ENCODE measurements around the gene HAUS2. TPM values are rescaled to one million over a fixed set of nuclear protein-coding genes. Genes with fewer than 3 reads are reported as not detected.

HAUS2 gene
- total and polyA plus RNA-seq, 2 donors (not counting 3 experiments of a cell fraction or from before 2014, with no cell fraction given) = 12.6 to 33.5 TPM

- Histone ChIP-seq H3K4me1 (ENCODE audit: control insufficient read depth, extremely low read depth, insufficient read depth, low read length) (peaks cover 21% of the 10 kb centered on the region), H3K27ac (ENCODE audit: insufficient read depth, low read depth, low read length) (no peak overlapping the region), H3K36me3 (ENCODE audit: control insufficient read depth in 2 of 2, extremely low read depth in 1 of 2, insufficient read depth in 2 of 2, low read length in 2 of 2) (peaks cover 0 to 6% of the 10 kb centered on the region in 2 experiments), H3K4me3 (replicated peaks in 1 of 3; ENCODE audit: insufficient read depth in 1 of 3, low read depth in 1 of 3, low read length in 3 of 3) (no peak overlapping the region), H3K4me2 (ENCODE audit: insufficient read depth, low read length) (no peak overlapping the region), H3K79me2 (ENCODE audit: control insufficient read depth, insufficient read depth, low read length) (peaks cover 78% of the 10 kb centered on the region), H2AFZ (ENCODE audit: low read depth, low read length) (no peak overlapping the region), H3K9me1 (replicated peaks; ENCODE audit: control insufficient read depth, extremely low read depth, insufficient read depth, low read length) (no peaks in the 10 kb centered on the region), H3K9me3 (replicated peaks; ENCODE audit: control insufficient read depth, insufficient read depth, low read length) (no peaks in the 10 kb centered on the region), H3K9ac (replicated peaks; ENCODE audit: extremely low read depth, insufficient read depth, low read length) (no peak overlapping the region), H4K20me1 (replicated peaks; ENCODE audit: control insufficient read depth, extremely low read depth, insufficient read depth, low read length) (no peaks in the 10 kb centered on the region), H3K27me3 (ENCODE audit: control insufficient read depth in 2 of 2, insufficient read depth in 2 of 2, low read length in 2 of 2) (no peaks in the 10 kb centered on the region)
- BruUV-seq (replicated peaks) = no TSS peak
- ChIA-PET POLR2A (no interaction called here), CTCF (no interaction called here)
- FAIRE-seq = peak; percentile 31
- no peak for TF ChIP-seq FOS (IDR thresholded peaks at IDR 0.05; ENCODE audit: borderline replicate concordance, insufficient read depth, low read length)
- TF ChIP-seq JUN (IDR thresholded peaks at IDR 0.05; ENCODE audit: borderline replicate concordance, insufficient read depth, insufficient read length, low read depth) = no peak
- TF ChIP-seq POLR2A (IDR thresholded peaks at IDR 0.05; ENCODE audit: low read depth, low read length) = no peak
- no peak for TF ChIP-seq MAX (IDR thresholded peaks at IDR 0.05; ENCODE audit: insufficient read depth, insufficient read length)
- no peak for TF ChIP-seq GATA2 (IDR thresholded peaks at IDR 0.05; ENCODE audit: insufficient read depth, insufficient read length, low read depth, low read length)
- no peak for TF ChIP-seq MYC (IDR thresholded peaks at IDR 0.05; ENCODE audit: low read depth, low read length)
- TF ChIP-seq EZH2 (IDR thresholded peaks at IDR 0.05; ENCODE audit: borderline replicate concordance, low read depth, low read length, severe bottlenecking) = no peak
- no peak for TF ChIP-seq CTCF (IDR thresholded peaks at IDR 0.05; ENCODE audit: extremely low read depth in 1 of 2, insufficient read depth in 1 of 2, low read depth in 1 of 2, low read length in 2 of 2)
- dilution Hi-C loops (cut with MboI; ENCODE audit: extremely low pct_ligation_motif_present, low sequenced_read_pairs) = no loop called here
- intact Hi-C loops (cut with micrococcal nuclease) = no loop called here
- DNase-seq (ENCODE audit: low read depth, low spot score) = no peak
These were observed 40.4 kb upstream of the HAUS2 start for GRCh38 chr15:42508263-42508690.

Data from endothelial cell of umbilical vein (primary cell).